ENCODE results near the gene ELOVL6. TPM values are rescaled to one million over a fixed set of nuclear protein-coding genes. Genes with fewer than 3 reads are reported as not detected.

ELOVL6 gene
- total and polyA plus RNA-seq, 7 donors = 1.2 to 43.6 (median 4.7) TPM

- intact Hi-C loops (cut with DNase I) = no loop called here
- H3K36me3 ChIP-seq = no peaks in the 10 kb centered on the region
Measured at GRCh38 chr4:110020646-110021443, 177.6 kb downstream of the ELOVL6 start.

GRCh38 chr4:110020139-110020538 lies 178.3 kb downstream of the ELOVL6 start:
- intact Hi-C loops (cut with DNase I) = no loop called here
- no peak for DNase-seq
- Histone ChIP-seq H3K4me1 (no peaks in the 10 kb centered on the region), H3K36me3 (no peaks in the 10 kb centered on the region), H3K27me3 (no peaks in the 10 kb centered on the region), H3K27ac (no peak overlapping the region), H3K9me3 (no peaks in the 10 kb centered on the region), H3K4me3 (no peak overlapping the region)
- TF ChIP-seq POLR2A (IDR thresholded peaks at IDR 0.05) (no peak), CTCF (IDR thresholded peaks at IDR 0.05) (no peak)
- 62 to 69% methylated on average over 5 of the region's 5 CpGs for WGBS, 2 donors

More at GRCh38 chr4:110020646-110021443, 177.6 kb downstream of the ELOVL6 start:
- 57 to 71% methylated on average over 4 of the region's 4 CpGs for WGBS, 2 donors
- Histone ChIP-seq H3K4me3 (no peak overlapping the region), H3K27ac (no peak overlapping the region), H3K4me1 (no peaks in the 10 kb centered on the region), H3K9me3 (no peaks in the 10 kb centered on the region), H3K27me3 (no peaks in the 10 kb centered on the region)
- DNase-seq = no peak
- no peak for TF ChIP-seq POLR2AphosphoS5 (IDR thresholded peaks at IDR 0.05)
- TF ChIP-seq POLR2A (IDR thresholded peaks at IDR 0.05) = no peak
- TF ChIP-seq EP300 (IDR thresholded peaks at IDR 0.05) = no peak
- no peak for TF ChIP-seq CTCF (IDR thresholded peaks at IDR 0.05)

GRCh38 chr4:110019153-110019552 lies 179.3 kb downstream of the ELOVL6 start:
- Histone ChIP-seq H3K4me1 (no peaks in the 10 kb centered on the region), H3K36me3 (no peaks in the 10 kb centered on the region), H3K27me3 (no peaks in the 10 kb centered on the region), H3K9me3 (no peaks in the 10 kb centered on the region), H3K27ac (no peak overlapping the region), H3K4me3 (no peak overlapping the region)
- DNase-seq = no peak
- 72 to 82% methylated on average over 3 of the region's 3 CpGs for WGBS, 2 donors
- TF ChIP-seq POLR2AphosphoS5 (IDR thresholded peaks at IDR 0.05) = no peak
- TF ChIP-seq CTCF (IDR thresholded peaks at IDR 0.05) = no peak
- TF ChIP-seq POLR2A (IDR thresholded peaks at IDR 0.05) = no peak
- TF ChIP-seq EP300 (IDR thresholded peaks at IDR 0.05) = no peak
- intact Hi-C loops (cut with DNase I) = no loop called here

GRCh38 chr4:110014233-110014632 lies 184.2 kb downstream of the ELOVL6 start:
- no peak for DNase-seq
- Histone ChIP-seq H3K27me3 (no peaks in the 10 kb centered on the region), H3K27ac (no peak overlapping the region), H3K9me3 (no peaks in the 10 kb centered on the region), H3K4me1 (no peaks in the 10 kb centered on the region), H3K36me3 (no peaks in the 10 kb centered on the region), H3K4me3 (no peak overlapping the region)
- intact Hi-C loops (cut with DNase I) = no loop called here
- WGBS, 2 donors = 92 to 94% methylated on average over 6 of the region's 6 CpGs
- TF ChIP-seq CTCF (IDR thresholded peaks at IDR 0.05) (no peak), POLR2AphosphoS5 (IDR thresholded peaks at IDR 0.05) (no peak), EP300 (IDR thresholded peaks at IDR 0.05) (no peak), POLR2A (IDR thresholded peaks at IDR 0.05) (no peak)

DNA sequence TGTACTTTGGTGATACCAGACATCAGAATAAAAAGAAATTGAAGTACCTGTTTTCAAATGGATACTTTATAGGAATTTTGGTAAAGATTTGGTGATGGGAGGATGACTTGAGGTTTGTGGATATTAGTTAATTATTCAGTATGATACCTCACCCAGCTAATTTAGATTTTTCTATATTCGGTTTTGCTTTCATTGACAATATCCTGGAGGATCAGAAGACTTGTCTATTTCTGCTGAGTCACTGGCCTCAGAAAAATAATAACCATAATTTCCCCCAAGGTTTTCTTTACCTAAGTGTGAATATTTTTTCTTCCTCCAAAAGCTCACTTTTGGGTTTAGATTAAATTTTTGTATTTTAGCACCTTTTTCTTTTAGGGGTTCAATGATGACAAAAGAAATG lies 185.5 kb downstream of the ELOVL6 start:
- H3K27ac ChIP-seq = no peak overlapping the region
- intact Hi-C loops (cut with DNase I) = no loop called here
- no peaks in the 10 kb centered on the region for H3K4me1 ChIP-seq
- no peak for DNase-seq
- no peaks in the 10 kb centered on the region for H3K9me3 ChIP-seq
- WGBS, 2 donors = 64 to 83% methylated on average over 1 of the region's 1 CpG
- H3K36me3 ChIP-seq = no peaks in the 10 kb centered on the region
- no peak for TF ChIP-seq EP300 (IDR thresholded peaks at IDR 0.05)
- no peak for TF ChIP-seq CTCF (IDR thresholded peaks at IDR 0.05)
- no peak for TF ChIP-seq POLR2AphosphoS5 (IDR thresholded peaks at IDR 0.05)
- no peak for TF ChIP-seq POLR2A (IDR thresholded peaks at IDR 0.05)
- H3K4me3 ChIP-seq = no peak overlapping the region
- no peaks in the 10 kb centered on the region for H3K27me3 ChIP-seq
